ENCODE results near the gene VPS37B. TPM values are rescaled to one million over a fixed set of nuclear protein-coding genes. Genes with fewer than 3 reads are reported as not detected.
A peak's percentile ranks its signal among the peaks of the same experiment; 100 is the strongest.

VPS37B gene
- total and polyA plus RNA-seq, 10 of the 15 experiments (the other 5 are each of a cell fraction or from before 2014, with no cell fraction given), result 0.66 to 68.6 (median 39.6) TPM

GRCh38 chr12:122934722-122935121 is 38.8 kb upstream of the VPS37B start:
- 60% methylated on average over 3 of the region's 3 CpGs for WGBS (ENCODE audit: insufficient coverage, insufficient replicate concordance, low lambda C conversion rate, missing lambda C conversion rate)
- in situ Hi-C loops (cut with MboI) (no loop called here), intact Hi-C loops (cut with micrococcal nuclease; ENCODE audit: unreplicated experiment) (no loop called here)
- Histone ChIP-seq H3K4me1 (ENCODE audit: control insufficient read depth, insufficient read depth, low read length) (peaks cover 44% of the 10 kb centered on the region), H3K9me3 (replicated peaks; ENCODE audit: control insufficient read depth, insufficient read depth, low read length) (no peaks in the 10 kb centered on the region), H4K20me1 (ENCODE audit: control insufficient read depth, insufficient read depth) (no peaks in the 10 kb centered on the region), H3K27ac (ENCODE audit: control insufficient read depth, insufficient read depth) (peak overlapping the region; percentile 71), H3K79me2 (ENCODE audit: control insufficient read depth, insufficient read depth, low read length) (no peaks in the 10 kb centered on the region), H3K36me3 (ENCODE audit: control insufficient read depth in 2 of 2, insufficient read depth in 2 of 2, low read length in 1 of 2) (no peaks in the 10 kb centered on the region), H3K9ac (ENCODE audit: control insufficient read depth, insufficient read depth, low read length) (no peak overlapping the region), H3K4me2 (ENCODE audit: control insufficient read depth, insufficient read depth) (no peak overlapping the region; the same call in 1 of the 2 replicates), H3K4me3 (no peak overlapping the region), H3K27me3 (replicated peaks in 1 of 2; ENCODE audit: control insufficient read depth in 2 of 2, insufficient read depth in 2 of 2, low read length in 1 of 2) (no peaks in the 10 kb centered on the region), H2AFZ (ENCODE audit: control insufficient read depth, low read depth, low read length) (no peak overlapping the region)
- ChIA-PET SMC1A (ENCODE audit: uncharacterized antibody, unreplicated experiment) (interaction anchor here (0.7 to 1.5 kb wide), 4 partner anchors 33 to 47 kb away, joined by 3 to 5 read pairs (median 4); no protein-coding TSS in a partner anchor), CTCF (interaction anchor here (0.6 to 1.3 kb wide), 2 partner anchors 20 to 504 kb away, joined by 3 to 4 read pairs; no protein-coding TSS in a partner anchor), RAD21 (ENCODE audit: unreplicated experiment) (interaction anchor here (0.9 to 1.6 kb wide), 2 partner anchors 33 to 64 kb away, joined by 3 to 7 read pairs; no protein-coding TSS in a partner anchor), POLR2A (interaction anchor here (0.6 to 0.7 kb wide), 2 partner anchors 43 to 119 kb away, joined by 3 read pairs; no protein-coding TSS in a partner anchor)
- peak; percentile 83 for FAIRE-seq
- peak; percentile 65 for ATAC-seq
- no TSS peak for BruUV-seq (replicated peaks)
- peak; percentile 45 for DNase-seq (ENCODE audit: low read depth, low spot score)
- TF ChIP-seq MTA2 (IDR thresholded peaks at IDR 0.05; ENCODE audit: low read depth) (no peak), ATF3 (IDR thresholded peaks at IDR 0.05; ENCODE audit: borderline replicate concordance, extremely low read depth, low read depth, low read length) (no peak), HDGF (IDR thresholded peaks at IDR 0.05) (no peak), PKNOX1 (IDR thresholded peaks at IDR 0.05) (no peak), ZBTB4 (CRISPR knock-in tag; IDR thresholded peaks at IDR 0.05) (no peak), ZNF207 (IDR thresholded peaks at IDR 0.05; ENCODE audit: borderline replicate concordance) (no peak), TCF7 (IDR thresholded peaks at IDR 0.05; ENCODE audit: borderline replicate concordance) (no peak), BRCA1 (IDR thresholded peaks at IDR 0.05; ENCODE audit: low read depth, low read length) (no peak), POU2F2 (IDR thresholded peaks at IDR 0.05; ENCODE audit: borderline replicate concordance, low read depth, low read length) (peak; percentile 40; the same call in 1 of the 3 replicates), TARDBP (IDR thresholded peaks at IDR 0.05; ENCODE audit: borderline replicate concordance) (no peak), ATF2 (IDR thresholded peaks at IDR 0.05; ENCODE audit: low read length) (no peak), TCF12 (IDR thresholded peaks at IDR 0.05; ENCODE audit: low read depth, low read length) (0 out of 2 replicates have a peak, but pooled peaks have one; percentile 53), SREBF2 (IDR thresholded peaks at IDR 0.05; ENCODE audit: low read length) (no peak), HDAC6 (IDR thresholded peaks at IDR 0.05; ENCODE audit: unreplicated experiment) (no peak), ZNF622 (IDR thresholded peaks at IDR 0.05) (no peak), ZNF384 (IDR thresholded peaks at IDR 0.05; ENCODE audit: borderline replicate concordance, low read depth, low read length) (peak; percentile 70)

Measured in GM12878 (cell line).